ENCODE measurements around the gene PLCH2. TPM values are rescaled to one million over a fixed set of nuclear protein-coding genes. Genes with fewer than 3 reads are reported as not detected.

Gene PLCH2
- total RNA-seq, 2 experiments from 2014 or later, result 2.9 to 6.0 TPM

GRCh38 chr1:2502661-2503553 lies 26.8 kb downstream of the PLCH2 start:
- Mint-ChIP-seq H3K4me3 (no peak overlapping the region), H3K27me3 (no peaks in the 10 kb centered on the region), H3K27ac (no peak overlapping the region), H3K36me3 (ENCODE audit: low read depth) (no peaks in the 10 kb centered on the region), H3K4me1 (ENCODE audit: low read depth) (peaks cover 16% of the 10 kb centered on the region), H3K9me3 (no peaks in the 10 kb centered on the region)
- POLR2A ChIA-PET, result interaction anchor here (1.2 to 1.5 kb wide), 2 partner anchors 9 to 39 kb away, joined by 3 read pairs; no protein-coding TSS in a partner anchor
- intact Hi-C loops (cut with micrococcal nuclease), result no loop called here
- ATAC-seq (no peak), DNase-seq (no peak)
- no peak for TF ChIP-seq CTCF (IDR thresholded peaks at IDR 0.05)
- CTCF ChIA-PET, result interaction anchor here (1.5 kb wide), 1 partner anchor 21 kb away, joined by 6 read pairs; no protein-coding TSS in a partner anchor

- H3K4me3 Mint-ChIP-seq, result no peak overlapping the region
- DNase-seq, result no peak
- H3K27me3 Mint-ChIP-seq, result no peaks in the 10 kb centered on the region
- POLR2A ChIA-PET, result interaction anchor here (1.2 kb wide), 1 partner anchor 39 kb away, joined by 3 read pairs; no protein-coding TSS in a partner anchor
- no peak overlapping the region for H3K27ac Mint-ChIP-seq
- peaks cover 2% of the 10 kb centered on the region for H3K36me3 Mint-ChIP-seq (ENCODE audit: low read depth)
- peaks cover 16% of the 10 kb centered on the region for H3K4me1 Mint-ChIP-seq (ENCODE audit: low read depth)
- intact Hi-C loops (cut with micrococcal nuclease), result no loop called here
- ATAC-seq, result no peak
- CTCF ChIA-PET, result interaction anchor here (1.5 kb wide), 1 partner anchor 20 kb away, joined by 6 read pairs; no protein-coding TSS in a partner anchor
- H3K9me3 Mint-ChIP-seq, result no peaks in the 10 kb centered on the region
- no peak for TF ChIP-seq CTCF (IDR thresholded peaks at IDR 0.05)
These were observed 27.6 kb downstream of the PLCH2 start for GRCh38 chr1:2503554-2504224.

- Mint-ChIP-seq H3K27ac (no peak overlapping the region), H3K9me3 (no peaks in the 10 kb centered on the region), H3K27me3 (no peaks in the 10 kb centered on the region), H3K36me3 (ENCODE audit: low read depth) (peaks cover 2% of the 10 kb centered on the region), H3K4me3 (no peak overlapping the region), H3K4me1 (ENCODE audit: low read depth) (peaks cover 11% of the 10 kb centered on the region)
- ChIA-PET POLR2A (interaction anchor here (1.2 to 1.9 kb wide), 2 partner anchors 10 to 38 kb away, joined by 3 to 4 read pairs; no protein-coding TSS in a partner anchor), CTCF (no interaction called here)
- ATAC-seq (no peak), DNase-seq (no peak)
- TF ChIP-seq CTCF (IDR thresholded peaks at IDR 0.05), result no peak
- intact Hi-C loops (cut with micrococcal nuclease), result no loop called here
These were observed 28.3 kb downstream of the PLCH2 start for GRCh38 chr1:2504225-2504948.

GRCh38 chr1:2504949-2505272 lies 28.8 kb downstream of the PLCH2 start:
- H3K36me3 Mint-ChIP-seq (ENCODE audit: low read depth), result peaks cover 3% of the 10 kb centered on the region
- H3K4me1 Mint-ChIP-seq (ENCODE audit: low read depth), result peaks cover 6% of the 10 kb centered on the region
- ATAC-seq (no peak), DNase-seq (no peak)
- no peak overlapping the region for H3K4me3 Mint-ChIP-seq
- H3K9me3 Mint-ChIP-seq, result no peaks in the 10 kb centered on the region
- POLR2A ChIA-PET, result interaction anchor here (1.9 to 3.8 kb wide), 2 partner anchors 10 to 19 kb away, joined by 4 to 17 read pairs; no protein-coding TSS in a partner anchor
- H3K27ac Mint-ChIP-seq, result no peak overlapping the region
- no peaks in the 10 kb centered on the region for H3K27me3 Mint-ChIP-seq
- CTCF ChIA-PET, result no interaction called here
- intact Hi-C loops (cut with micrococcal nuclease), result no loop called here
- TF ChIP-seq CTCF (IDR thresholded peaks at IDR 0.05), result no peak
